ENCODE results near the gene TAS1R3.

The TAS1R3 gene

GRCh38 chr1:1299686-1300351 lies 31.3 kb upstream of the TAS1R3 start:
- Histone ChIP-seq H3K27me3 (ENCODE audit: low read depth, low read length) (no peaks in the 10 kb centered on the region), H2AFZ (ENCODE audit: low read depth, low read length) (no peak overlapping the region), H4K20me1 (ENCODE audit: insufficient read depth, low read length) (0 out of 2 replicates have a peak, but pooled peaks cover 3% of the 10 kb centered on the region), H3K4me1 (ENCODE audit: low read length) (no peaks in the 10 kb centered on the region), H3K4me2 (ENCODE audit: low read length) (no peak overlapping the region), H3K9ac (ENCODE audit: low read length) (no peak overlapping the region), H3K27ac (ENCODE audit: low read length) (no peak overlapping the region), H3K36me3 (replicated peaks; ENCODE audit: low read depth, low read length) (no peaks in the 10 kb centered on the region), H3K4me3 (ENCODE audit: low read length) (no peak overlapping the region), H3K79me2 (ENCODE audit: low read length) (no peaks in the 10 kb centered on the region), H3K9me3 (ENCODE audit: insufficient read depth, low read length) (no peaks in the 10 kb centered on the region)
- TF ChIP-seq EZH2phosphoT487 (IDR thresholded peaks at IDR 0.05; ENCODE audit: low read depth): no peak
- peak; percentile 33 for TF ChIP-seq CTCF (IDR thresholded peaks at IDR 0.05; ENCODE audit: low read depth, low read length)

- H3K27ac ChIP-seq (ENCODE audit: low read length): no peak overlapping the region
- H3K79me2 ChIP-seq (ENCODE audit: low read length): no peaks in the 10 kb centered on the region
- TF ChIP-seq EZH2phosphoT487 (IDR thresholded peaks at IDR 0.05; ENCODE audit: low read depth): no peak
- no peak for TF ChIP-seq CTCF (IDR thresholded peaks at IDR 0.05; ENCODE audit: low read depth, low read length)
- no peak overlapping the region for H3K4me2 ChIP-seq (ENCODE audit: low read length)
- H3K9me3 ChIP-seq (ENCODE audit: insufficient read depth, low read length): no peaks in the 10 kb centered on the region
- H3K9ac ChIP-seq (ENCODE audit: low read length): no peak overlapping the region
- H3K4me1 ChIP-seq (ENCODE audit: low read length): peaks cover 4% of the 10 kb centered on the region
- H3K36me3 ChIP-seq (replicated peaks; ENCODE audit: low read depth, low read length): no peaks in the 10 kb centered on the region
- H3K27me3 ChIP-seq (ENCODE audit: low read depth, low read length): no peaks in the 10 kb centered on the region
- no peak overlapping the region for H2AFZ ChIP-seq (ENCODE audit: low read depth, low read length)
- no peak overlapping the region for H3K4me3 ChIP-seq (ENCODE audit: low read length)
- H4K20me1 ChIP-seq (ENCODE audit: insufficient read depth, low read length): 0 out of 2 replicates have a peak, but pooled peaks cover 3% of the 10 kb centered on the region
These were observed 30.7 kb upstream of the TAS1R3 start for GRCh38 chr1:1300352-1300739.

DNA sequence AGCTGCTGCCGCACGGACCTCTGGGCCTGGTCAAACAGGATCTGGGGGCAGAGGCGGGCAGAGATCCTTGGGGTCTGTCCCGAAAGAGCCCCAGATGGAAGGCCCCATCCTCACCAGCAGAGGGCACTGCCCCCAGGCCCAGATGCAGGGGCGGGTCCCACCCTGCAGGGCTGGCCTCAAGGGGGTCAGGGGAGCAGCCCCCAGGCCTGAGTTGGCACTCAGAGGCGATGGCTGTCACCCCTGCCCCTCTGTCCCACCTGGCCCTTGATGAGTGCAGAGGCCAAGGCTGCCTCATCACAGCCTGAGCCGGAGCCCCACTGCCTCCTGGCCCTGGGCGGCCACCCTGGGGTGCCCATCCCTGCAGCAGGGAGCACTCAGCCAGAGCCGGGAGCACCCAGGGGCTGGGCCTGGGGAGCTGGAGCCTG lies 29.1 kb upstream of the TAS1R3 start:
- no peak overlapping the region for H3K4me2 ChIP-seq (ENCODE audit: low read length)
- H3K4me3 ChIP-seq (ENCODE audit: low read length): no peak overlapping the region
- no peak overlapping the region for H3K27ac ChIP-seq (ENCODE audit: low read length)
- no peak overlapping the region for H2AFZ ChIP-seq (ENCODE audit: low read depth, low read length)
- TF ChIP-seq EZH2phosphoT487 (IDR thresholded peaks at IDR 0.05; ENCODE audit: low read depth) (no peak), CTCF (IDR thresholded peaks at IDR 0.05; ENCODE audit: low read depth, low read length) (peak; percentile 55)
- H4K20me1 ChIP-seq (ENCODE audit: insufficient read depth, low read length): 0 out of 2 replicates have a peak, but pooled peaks cover 3% of the 10 kb centered on the region
- H3K36me3 ChIP-seq (replicated peaks; ENCODE audit: low read depth, low read length): no peaks in the 10 kb centered on the region
- peaks cover 4% of the 10 kb centered on the region; the same call in 1 of the 2 replicates for H3K79me2 ChIP-seq (ENCODE audit: low read length)
- no peaks in the 10 kb centered on the region for H3K27me3 ChIP-seq (ENCODE audit: low read depth, low read length)
- H3K4me1 ChIP-seq (ENCODE audit: low read length): peaks cover 20% of the 10 kb centered on the region
- H3K9me3 ChIP-seq (ENCODE audit: insufficient read depth, low read length): no peaks in the 10 kb centered on the region
- H3K9ac ChIP-seq (ENCODE audit: low read length): no peak overlapping the region

GRCh38 chr1:1302951-1303509 lies 28.1 kb upstream of the TAS1R3 start:
- H4K20me1 ChIP-seq (ENCODE audit: insufficient read depth, low read length): 0 out of 2 replicates have a peak, but pooled peaks cover 3% of the 10 kb centered on the region
- H3K36me3 ChIP-seq (replicated peaks; ENCODE audit: low read depth, low read length): no peaks in the 10 kb centered on the region
- TF ChIP-seq CTCF (IDR thresholded peaks at IDR 0.05; ENCODE audit: low read depth, low read length) (no peak), EZH2phosphoT487 (IDR thresholded peaks at IDR 0.05; ENCODE audit: low read depth) (no peak)
- no peak overlapping the region for H3K9ac ChIP-seq (ENCODE audit: low read length)
- H3K4me1 ChIP-seq (ENCODE audit: low read length): peaks cover 20% of the 10 kb centered on the region
- H3K79me2 ChIP-seq (ENCODE audit: low read length): peaks cover 4% of the 10 kb centered on the region; the same call in 1 of the 2 replicates
- H3K4me3 ChIP-seq (ENCODE audit: low read length): no peak overlapping the region
- no peaks in the 10 kb centered on the region for H3K9me3 ChIP-seq (ENCODE audit: insufficient read depth, low read length)
- no peak overlapping the region for H3K27ac ChIP-seq (ENCODE audit: low read length)
- H3K4me2 ChIP-seq (ENCODE audit: low read length): no peak overlapping the region
- H3K27me3 ChIP-seq (ENCODE audit: low read depth, low read length): no peaks in the 10 kb centered on the region
- no peak overlapping the region for H2AFZ ChIP-seq (ENCODE audit: low read depth, low read length)

All from OCI-LY3 (cell line).